Neutrophil (primary cell): Measurements from ENCODE around the gene FATE1.

Experiments used
- H3K27ac ChIP-seq: fragments of 200-600 bp; sonication (generic); 2 replicates; pipeline ENCODE4 v1.5.1; 2016; ENCODE audit warnings: mild to moderate bottlenecking, moderate library complexity
- H3K27me3 ChIP-seq: fragments of 200-600 bp; sonication (generic); 2 replicates; pipeline ENCODE4 v1.6.0; 2016; ENCODE audit warnings: mild to moderate bottlenecking
- H3K36me3 ChIP-seq: fragments of 200-600 bp; sonication (generic); 2 replicates; pipeline ENCODE4 v1.5.1; 2017
- H3K4me1 ChIP-seq, 2 experiments: fragments of 200-600 bp in 1 of 2; sonication (generic) in 1 of 2; 1 replicate in 1 of 2; 2 replicates in 1 of 2; pipeline versions ENCODE4 v1.5.1 to v1.6.1; 2013 to 2016; ENCODE audit warnings: low read depth in 1 of 2, low read length in 1 of 2, mild to moderate bottlenecking in 1 of 2, moderate library complexity in 1 of 2; ENCODE audit not compliant: control insufficient read depth in 1 of 2, insufficient read depth in 1 of 2
- H3K4me3 ChIP-seq, 2 experiments: fragments of 200-600 bp in 1 of 2; sonication (generic) in 1 of 2; 1 replicate in 1 of 2; 2 replicates in 1 of 2; pipeline ENCODE4 v1.5.1; 2013 to 2016; ENCODE audit warnings: low read depth in 1 of 2, low read length in 1 of 2, mild to moderate bottlenecking in 1 of 2, moderate library complexity in 1 of 2
- H3K9me3 ChIP-seq: fragments of 200-600 bp; sonication (generic); 2 replicates; pipeline ENCODE4 v1.5.1; 2016
- CTCF ChIP-seq: fragments of 200-600 bp; sonication (generic); IDR thresholded peaks from 2 replicates; pipeline ENCODE4 v1.5.1; 2016; ENCODE audit warnings: antibody characterized with exemption

FATE1 gene

GRCh38 chrX:151713849-151714248 lies 2.0 kb upstream of the FATE1 start:
- H3K4me1 ChIP-seq = no peaks in the 10 kb centered on the region
- H3K27me3 ChIP-seq = no peaks in the 10 kb centered on the region
- no peak overlapping the region for H3K4me3 ChIP-seq
- TF ChIP-seq CTCF = no peak
- no peaks in the 10 kb centered on the region for H3K36me3 ChIP-seq
- no peak overlapping the region for H3K27ac ChIP-seq
- no peaks in the 10 kb centered on the region for H3K9me3 ChIP-seq

- TF ChIP-seq CTCF = no peak
- Histone ChIP-seq H3K9me3 (no peaks in the 10 kb centered on the region), H3K27ac (no peak overlapping the region), H3K36me3 (no peaks in the 10 kb centered on the region), H3K27me3 (no peaks in the 10 kb centered on the region), H3K4me3 (no peak overlapping the region), H3K4me1 (no peaks in the 10 kb centered on the region)
Observed at GRCh38 chrX:151714362-151714761, 1.5 kb upstream of the FATE1 start.

GRCh38 chrX:151722241-151722846 lies 6.5 kb downstream of the FATE1 start:
- no peaks in the 10 kb centered on the region for H3K36me3 ChIP-seq
- no peaks in the 10 kb centered on the region for H3K9me3 ChIP-seq
- no peak overlapping the region for H3K4me3 ChIP-seq
- H3K4me1 ChIP-seq = no peaks in the 10 kb centered on the region
- H3K27ac ChIP-seq = no peak overlapping the region
- H3K27me3 ChIP-seq = no peaks in the 10 kb centered on the region
- no peak for TF ChIP-seq CTCF

- no peak for TF ChIP-seq CTCF
- Histone ChIP-seq H3K36me3 (no peaks in the 10 kb centered on the region), H3K27ac (no peak overlapping the region)
Observed at GRCh38 chrX:151723156-151723760, 7.4 kb downstream of the FATE1 start.

GRCh38 chrX:151724563-151725337 lies 8.9 kb downstream of the FATE1 start:
- H3K9me3 ChIP-seq = no peaks in the 10 kb centered on the region
- H3K4me3 ChIP-seq = no peak overlapping the region
- no peaks in the 10 kb centered on the region for H3K4me1 ChIP-seq
- no peak for TF ChIP-seq CTCF
- H3K27me3 ChIP-seq = no peaks in the 10 kb centered on the region
- no peaks in the 10 kb centered on the region for H3K36me3 ChIP-seq
- H3K27ac ChIP-seq = no peak overlapping the region

More at GRCh38 chrX:151723156-151723760, 7.4 kb downstream of the FATE1 start:
- Histone ChIP-seq H3K27me3 (no peaks in the 10 kb centered on the region), H3K4me3 (no peak overlapping the region), H3K4me1 (no peaks in the 10 kb centered on the region), H3K9me3 (no peaks in the 10 kb centered on the region)
